ENCODE results near the gene PCMT1. TPM values are rescaled to one million over a fixed set of nuclear protein-coding genes. Genes with fewer than 3 reads are reported as not detected.

The PCMT1 gene
- total and polyA plus RNA-seq, 2 of the 13 experiments (the other 11 are each of a cell fraction or from before 2014, with no cell fraction given): 112 to 169 TPM

GRCh38 chr6:149749594-149750135 is at the start of gene PCMT1 (continued):
- TF ChIP-seq KIAA2018 (CRISPR knock-in tag; IDR thresholded peaks at IDR 0.05; ENCODE audit: borderline replicate concordance) (no peak), MBNL3 (CRISPR knock-in tag; conservative IDR thresholded peaks at IDR 0.05) (no peak), HES4 (CRISPR knock-in tag; IDR thresholded peaks at IDR 0.05; ENCODE audit: borderline replicate concordance) (peak; percentile 74), TBP (CRISPR knock-in tag; IDR thresholded peaks at IDR 0.05) (peak; percentile 93; the same call in 1 of the 2 replicates), KDM5B (CRISPR knock-in tag; IDR thresholded peaks at IDR 0.05; ENCODE audit: borderline replicate concordance) (peak; percentile 83), TOPORS (CRISPR knock-in tag; IDR thresholded peaks at IDR 0.05) (no peak; the same call in 1 of the 2 replicates), CENPT (CRISPR knock-in tag; IDR thresholded peaks at IDR 0.05; ENCODE audit: low read depth) (peak; percentile 81; the same call in 1 of the 2 replicates), MEF2D (CRISPR knock-in tag; IDR thresholded peaks at IDR 0.05) (no peak; the same call in 1 of the 2 replicates), POLR2AphosphoS2 (IDR thresholded peaks at IDR 0.05; ENCODE audit: low read depth, low read length) (no peak), ZBTB8A (CRISPR knock-in tag; IDR thresholded peaks at IDR 0.05; ENCODE audit: borderline replicate concordance, low read depth) (no peak), FOXP1 (IDR thresholded peaks at IDR 0.05) (no peak), FOXP1 (CRISPR knock-in tag; IDR thresholded peaks at IDR 0.05) (no peak), ZNF451 (CRISPR knock-in tag; IDR thresholded peaks at IDR 0.05) (no peak), HDAC6 (IDR thresholded peaks at IDR 0.05; ENCODE audit: low read depth, low read length) (no peak), ZNF619 (CRISPR knock-in tag; IDR thresholded peaks at IDR 0.05) (0 out of 2 replicates have a peak, but pooled peaks have one; percentile 12), RAD21 (CRISPR knock-in tag; IDR thresholded peaks at IDR 0.05) (peak; percentile 37; the same call in 1 of the 2 replicates), HHEX (CRISPR knock-in tag; IDR thresholded peaks at IDR 0.05) (no peak), ZNF33B (CRISPR knock-in tag; IDR thresholded peaks at IDR 0.05) (peak; percentile 85; the same call in 1 of the 2 replicates), GPBP1L1 (CRISPR knock-in tag; IDR thresholded peaks at IDR 0.05) (no peak), ZKSCAN5 (CRISPR knock-in tag; IDR thresholded peaks at IDR 0.05) (peak; percentile 13; the same call in 1 of the 2 replicates), ZNF329 (CRISPR knock-in tag; IDR thresholded peaks at IDR 0.05; ENCODE audit: low read depth) (0 out of 2 replicates have a peak, but pooled peaks have one; percentile 14), HOXA7 (CRISPR knock-in tag; IDR thresholded peaks at IDR 0.05) (no peak)
